Activated T-helper 2 cell treated with anti-CD3 and anti-CD28 coated beads, Interferon-gamma antibody, Interleukin-2, Interleukin-4, amounts not matched to agents 10 μg/mL and 5 μg/mL and 100 μg/mL, durations not matched to agents 14 hours and 24 hours and 36 hours (primary cell): ENCODE data around the gene MYO6. TPM values are rescaled to one million over a fixed set of nuclear protein-coding genes. Genes with fewer than 3 reads are reported as not detected.

ENCODE experiments used
- DNase-seq: peaks from one replicate; pipeline ENCODE4 v3.0.0; 2021; ENCODE audit warnings: low spot score
- H3K27ac Mint-ChIP-seq: one replicate; pipeline ENCODE4 v1.8.0; 2021; ENCODE audit warnings: mixed read lengths
- H3K27me3 Mint-ChIP-seq: one replicate; pipeline ENCODE4 v1.8.0; 2021; ENCODE audit warnings: low read depth, mixed read lengths
- H3K36me3 Mint-ChIP-seq: one replicate; pipeline ENCODE4 v1.8.0; 2021; ENCODE audit warnings: low read depth, mixed read lengths
- H3K4me1 Mint-ChIP-seq: one replicate; pipeline ENCODE4 v1.8.0; 2021; ENCODE audit warnings: low read depth, mixed read lengths
- H3K4me3 Mint-ChIP-seq: one replicate; pipeline ENCODE4 v1.8.0; 2021; ENCODE audit warnings: low read depth, mild to moderate bottlenecking, moderate library complexity, mixed read lengths
- H3K9me3 Mint-ChIP-seq: one replicate; pipeline ENCODE4 v1.8.0; 2021; ENCODE audit warnings: mixed read lengths
- intact Hi-C: fragments of 100-400 bp; cut with micrococcal nuclease; formaldehyde crosslinking; loops from one replicate; pipeline ENCODE4 v1.15.1; 2023
- total RNA-seq: library from RNA; stranded (reverse); gene quantifications from 2 replicates; pipeline ENCODE4 v1.2.3, GENCODE V29; 2022

The MYO6 gene
- total RNA-seq, 1 donor from 2014 or later: 0.41 TPM

DNA sequence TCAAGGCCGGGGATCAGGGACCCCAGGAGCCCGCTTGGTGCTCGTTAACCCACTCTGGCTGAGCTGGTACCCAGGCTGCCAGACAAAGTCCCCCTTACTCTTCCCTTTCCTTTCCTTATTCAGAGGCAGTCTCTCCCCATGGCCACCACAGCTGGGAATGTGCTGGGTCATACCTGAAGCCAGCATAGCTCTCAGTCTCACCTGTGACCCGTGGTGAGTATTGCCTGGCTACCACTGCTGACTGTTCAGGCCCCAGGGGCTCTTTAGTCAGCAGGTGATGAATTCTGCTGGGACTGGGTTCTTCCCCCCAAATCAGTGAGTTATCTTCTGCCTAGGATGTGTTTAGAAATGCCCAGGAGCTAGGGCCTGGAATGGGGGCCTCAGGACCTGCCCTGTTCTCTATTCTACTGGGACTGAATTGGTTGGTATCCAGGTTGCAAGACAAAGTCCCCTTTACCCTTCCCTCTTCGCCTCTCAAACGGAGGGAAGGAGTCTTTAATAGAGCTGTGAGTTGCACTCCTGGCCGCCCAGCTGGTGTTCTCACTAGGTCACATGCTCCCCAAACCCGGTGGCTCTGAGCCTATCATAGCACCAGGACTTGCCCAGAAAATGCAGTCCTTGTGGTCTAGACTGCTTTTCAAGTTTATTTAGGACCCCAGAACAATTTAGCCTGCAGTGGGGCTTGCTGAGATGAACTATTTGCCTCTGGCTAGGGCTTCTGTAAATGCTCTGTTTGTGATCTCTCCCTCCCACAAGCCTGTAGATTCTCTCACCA, 64.6 kb downstream of the MYO6 start:
- Mint-ChIP-seq H3K27ac (no peak overlapping the region), H3K27me3 (peaks cover 2% of the 10 kb centered on the region), H3K4me1 (no peaks in the 10 kb centered on the region), H3K4me3 (no peak overlapping the region), H3K36me3 (no peaks in the 10 kb centered on the region), H3K9me3 (no peaks in the 10 kb centered on the region)
- no peak for DNase-seq
- intact Hi-C loops: no loop called here

GRCh38 chr6:75815756-75816155, 66.7 kb downstream of the MYO6 start:
- no peak overlapping the region for H3K27ac Mint-ChIP-seq
- DNase-seq: no peak
- no peaks in the 10 kb centered on the region for H3K4me1 Mint-ChIP-seq
- H3K36me3 Mint-ChIP-seq: no peaks in the 10 kb centered on the region
- H3K27me3 Mint-ChIP-seq: peaks cover 2% of the 10 kb centered on the region
- intact Hi-C loops: no loop called here
- no peaks in the 10 kb centered on the region for H3K9me3 Mint-ChIP-seq
- H3K4me3 Mint-ChIP-seq: no peak overlapping the region

GRCh38 chr6:75818098-75818855, 69.2 kb downstream of the MYO6 start:
- no peak overlapping the region for H3K4me3 Mint-ChIP-seq
- H3K9me3 Mint-ChIP-seq: no peaks in the 10 kb centered on the region
- H3K36me3 Mint-ChIP-seq: no peaks in the 10 kb centered on the region
- no peak for DNase-seq
- intact Hi-C loops: no loop called here
- H3K4me1 Mint-ChIP-seq: no peaks in the 10 kb centered on the region
- peaks cover 2% of the 10 kb centered on the region for H3K27me3 Mint-ChIP-seq
- H3K27ac Mint-ChIP-seq: no peak overlapping the region

GRCh38 chr6:75819776-75820487, 70.9 kb downstream of the MYO6 start:
- Mint-ChIP-seq H3K27ac (no peak overlapping the region), H3K27me3 (peaks cover 4% of the 10 kb centered on the region), H3K36me3 (no peaks in the 10 kb centered on the region), H3K4me3 (no peak overlapping the region), H3K4me1 (no peaks in the 10 kb centered on the region), H3K9me3 (no peaks in the 10 kb centered on the region)
- DNase-seq: no peak
- intact Hi-C loops: no loop called here

DNA sequence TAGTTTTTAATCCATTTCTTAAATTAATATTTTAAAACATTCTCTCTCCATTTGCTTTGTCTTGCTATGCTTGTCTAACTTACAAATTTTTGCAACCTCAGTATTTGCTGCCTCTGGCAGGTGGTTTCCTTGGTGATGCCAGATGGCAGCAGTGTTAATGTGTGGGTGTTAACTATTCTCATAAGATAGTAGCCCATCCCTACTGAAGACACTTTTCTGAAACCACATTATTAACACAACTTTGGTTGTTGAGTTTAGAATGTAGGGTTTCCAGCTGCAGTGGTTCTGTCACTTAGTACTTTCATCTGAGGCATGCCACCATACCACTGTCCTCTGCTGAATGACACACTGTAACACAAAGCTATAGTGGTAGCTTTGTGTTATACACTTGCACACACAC, 75.1 kb downstream of the MYO6 start:
- no peak overlapping the region for H3K27ac Mint-ChIP-seq
- no peaks in the 10 kb centered on the region for H3K36me3 Mint-ChIP-seq
- no peak for DNase-seq
- no peak overlapping the region for H3K4me3 Mint-ChIP-seq
- intact Hi-C loops: no loop called here
- H3K4me1 Mint-ChIP-seq: no peaks in the 10 kb centered on the region
- no peaks in the 10 kb centered on the region for H3K9me3 Mint-ChIP-seq
- H3K27me3 Mint-ChIP-seq: peaks cover 7% of the 10 kb centered on the region

DNA sequence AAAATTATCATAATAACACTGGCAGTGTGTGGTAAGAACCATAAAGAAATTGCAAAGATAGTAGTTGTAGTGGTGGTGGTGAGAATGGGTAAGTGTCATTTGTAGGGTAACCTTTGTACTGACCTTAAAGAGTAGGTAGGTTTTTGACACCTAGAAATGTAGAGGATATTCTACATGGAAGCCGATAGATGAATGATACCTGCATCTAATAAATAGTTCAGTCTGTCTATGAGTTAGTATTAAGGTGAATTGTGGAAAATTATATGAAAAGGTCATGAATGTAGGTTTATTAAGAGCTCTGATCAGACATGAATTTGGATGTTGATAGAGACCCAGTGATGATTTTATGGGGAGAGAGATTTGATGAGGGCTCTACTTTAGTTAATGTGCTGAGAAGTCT, 78.1 kb downstream of the MYO6 start:
- no peak overlapping the region for H3K4me3 Mint-ChIP-seq
- H3K27ac Mint-ChIP-seq: no peak overlapping the region
- no peak for DNase-seq
- H3K36me3 Mint-ChIP-seq: no peaks in the 10 kb centered on the region
- H3K27me3 Mint-ChIP-seq: peaks cover 7% of the 10 kb centered on the region
- H3K4me1 Mint-ChIP-seq: peaks cover 7% of the 10 kb centered on the region
- H3K9me3 Mint-ChIP-seq: no peaks in the 10 kb centered on the region
- intact Hi-C loops: no loop called here

GRCh38 chr6:75830959-75831885, 82.2 kb downstream of the MYO6 start:
- Mint-ChIP-seq H3K27me3 (peaks cover 4% of the 10 kb centered on the region), H3K4me3 (no peak overlapping the region), H3K27ac (no peak overlapping the region), H3K36me3 (no peaks in the 10 kb centered on the region), H3K9me3 (no peaks in the 10 kb centered on the region), H3K4me1 (peaks cover 7% of the 10 kb centered on the region)
- intact Hi-C loops: loop anchor here (5.0 kb wide), 2 partner anchors 79 to 219 kb away; no protein-coding TSS in a partner anchor
- DNase-seq: no peak

DNA sequence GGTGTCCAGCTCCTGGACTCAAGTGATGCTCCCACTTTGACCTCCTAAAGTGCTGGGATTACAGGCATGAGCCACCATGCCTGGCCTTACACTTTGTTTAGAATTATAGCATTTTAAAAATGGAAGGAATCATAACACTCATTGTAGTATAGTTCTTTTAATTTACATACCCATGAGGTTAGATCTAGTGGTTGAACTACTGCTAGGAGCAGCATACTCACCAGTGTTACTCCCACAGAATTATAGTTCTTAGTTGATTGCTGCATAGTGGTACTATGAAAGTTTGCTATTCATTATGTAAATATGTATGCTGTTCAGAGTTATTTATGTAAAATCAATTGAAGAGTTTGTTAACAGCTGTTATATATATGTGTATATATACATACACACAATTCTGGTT, 85.4 kb downstream of the MYO6 start:
- intact Hi-C loops: loop anchor here (5.0 kb wide), 2 partner anchors 82 to 222 kb away; no protein-coding TSS in a partner anchor
- Mint-ChIP-seq H3K27ac (no peak overlapping the region), H3K4me1 (peaks cover 7% of the 10 kb centered on the region), H3K4me3 (no peak overlapping the region), H3K36me3 (no peaks in the 10 kb centered on the region), H3K9me3 (no peaks in the 10 kb centered on the region), H3K27me3 (peaks cover 2% of the 10 kb centered on the region)
- DNase-seq: no peak

DNA sequence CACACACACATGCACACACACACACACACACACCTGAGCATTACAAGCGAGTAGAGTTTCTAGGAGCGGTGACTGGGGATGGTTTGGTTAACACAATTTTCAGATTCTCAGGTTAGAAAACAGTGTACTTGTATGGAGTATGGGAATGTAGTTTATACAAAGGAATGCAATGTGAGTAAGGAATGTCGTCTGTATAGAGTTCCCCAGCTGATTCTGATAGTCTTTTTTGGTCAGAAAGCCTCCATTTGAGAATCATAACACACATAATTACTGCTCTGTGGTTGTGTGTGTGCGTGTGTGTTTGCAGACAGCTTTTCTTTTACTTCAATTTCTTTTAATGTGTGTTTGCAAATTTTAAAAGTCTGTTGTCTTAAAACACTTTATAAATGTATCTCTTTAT, 93.2 kb downstream of the MYO6 start:
- Mint-ChIP-seq H3K4me3 (no peak overlapping the region), H3K9me3 (no peaks in the 10 kb centered on the region), H3K27ac (no peak overlapping the region), H3K36me3 (no peaks in the 10 kb centered on the region), H3K27me3 (peaks cover 2% of the 10 kb centered on the region), H3K4me1 (no peaks in the 10 kb centered on the region)
- intact Hi-C loops: no loop called here
- no peak for DNase-seq

- no peak overlapping the region for H3K27ac Mint-ChIP-seq
- intact Hi-C loops: no loop called here
Measured at GRCh38 chr6:75842732-75843131, 93.7 kb downstream of the MYO6 start.

DNA sequence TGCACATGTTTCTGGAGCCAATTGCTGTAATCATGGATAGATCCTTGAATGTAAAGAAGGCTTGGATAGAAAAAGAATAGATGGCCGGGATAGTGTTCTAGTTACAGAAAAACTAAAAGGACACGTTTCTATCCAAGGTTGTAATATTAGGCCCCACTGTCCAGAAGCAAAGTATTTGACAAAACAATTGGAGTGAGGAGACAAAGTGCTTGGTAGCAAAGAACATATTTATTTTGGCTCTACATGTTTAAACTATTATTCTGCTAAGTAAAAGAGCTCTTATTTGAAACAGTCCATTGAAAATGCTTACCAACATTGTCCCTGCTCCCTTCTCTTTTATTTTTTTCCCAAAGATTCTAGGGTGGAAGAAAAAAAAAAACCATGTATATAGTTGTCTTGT, 94.4 kb downstream of the MYO6 start:
- DNase-seq: no peak
- Mint-ChIP-seq H3K9me3 (no peaks in the 10 kb centered on the region), H3K4me1 (no peaks in the 10 kb centered on the region), H3K36me3 (no peaks in the 10 kb centered on the region), H3K27ac (no peak overlapping the region), H3K4me3 (no peak overlapping the region), H3K27me3 (peaks cover 2% of the 10 kb centered on the region)
- intact Hi-C loops: no loop called here

More at GRCh38 chr6:75842732-75843131, 93.7 kb downstream of the MYO6 start:
- DNase-seq: no peak
- H3K4me3 Mint-ChIP-seq: no peak overlapping the region
- H3K9me3 Mint-ChIP-seq: no peaks in the 10 kb centered on the region
- H3K4me1 Mint-ChIP-seq: no peaks in the 10 kb centered on the region
- no peaks in the 10 kb centered on the region for H3K36me3 Mint-ChIP-seq
- peaks cover 2% of the 10 kb centered on the region for H3K27me3 Mint-ChIP-seq

- Mint-ChIP-seq H3K27ac (no peak overlapping the region), H3K4me3 (no peak overlapping the region), H3K27me3 (peaks cover 5% of the 10 kb centered on the region), H3K9me3 (no peaks in the 10 kb centered on the region), H3K4me1 (no peaks in the 10 kb centered on the region), H3K36me3 (no peaks in the 10 kb centered on the region)
- DNase-seq: no peak
- intact Hi-C loops: no loop called here
Measured at GRCh38 chr6:75848274-75848673, 99.2 kb downstream of the MYO6 start.
